GM21619 (cell line): ENCODE data around the gene GRID1.

Experiments used
- ATAC-seq: cut with Tn5 transposase; IDR thresholded peaks from one replicate; pipeline ENCODE4 v1.9.1; 2021; ENCODE audit not compliant: unreplicated experiment

Gene GRID1

DNA sequence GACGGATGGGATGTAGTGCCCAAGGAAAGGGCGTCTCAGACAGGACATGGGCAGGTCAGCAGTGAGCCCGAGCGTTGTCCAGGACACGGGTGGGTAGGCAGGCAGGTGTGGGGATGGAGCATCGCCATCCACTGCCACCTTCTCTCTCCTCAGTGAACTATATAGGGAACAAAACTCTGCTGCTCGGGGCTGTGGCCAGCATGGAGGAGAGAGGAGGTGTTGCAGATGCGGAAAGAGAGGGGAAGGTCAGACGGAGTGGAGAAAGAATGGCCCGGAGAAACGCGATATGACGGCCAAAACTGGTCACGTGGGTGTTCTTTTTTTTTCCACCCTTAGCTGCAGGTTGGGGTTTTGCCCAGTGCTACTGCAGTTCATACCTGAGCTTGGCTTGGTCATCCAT is 71.2 kb downstream of the GRID1 start:
- no peak for ATAC-seq

DNA sequence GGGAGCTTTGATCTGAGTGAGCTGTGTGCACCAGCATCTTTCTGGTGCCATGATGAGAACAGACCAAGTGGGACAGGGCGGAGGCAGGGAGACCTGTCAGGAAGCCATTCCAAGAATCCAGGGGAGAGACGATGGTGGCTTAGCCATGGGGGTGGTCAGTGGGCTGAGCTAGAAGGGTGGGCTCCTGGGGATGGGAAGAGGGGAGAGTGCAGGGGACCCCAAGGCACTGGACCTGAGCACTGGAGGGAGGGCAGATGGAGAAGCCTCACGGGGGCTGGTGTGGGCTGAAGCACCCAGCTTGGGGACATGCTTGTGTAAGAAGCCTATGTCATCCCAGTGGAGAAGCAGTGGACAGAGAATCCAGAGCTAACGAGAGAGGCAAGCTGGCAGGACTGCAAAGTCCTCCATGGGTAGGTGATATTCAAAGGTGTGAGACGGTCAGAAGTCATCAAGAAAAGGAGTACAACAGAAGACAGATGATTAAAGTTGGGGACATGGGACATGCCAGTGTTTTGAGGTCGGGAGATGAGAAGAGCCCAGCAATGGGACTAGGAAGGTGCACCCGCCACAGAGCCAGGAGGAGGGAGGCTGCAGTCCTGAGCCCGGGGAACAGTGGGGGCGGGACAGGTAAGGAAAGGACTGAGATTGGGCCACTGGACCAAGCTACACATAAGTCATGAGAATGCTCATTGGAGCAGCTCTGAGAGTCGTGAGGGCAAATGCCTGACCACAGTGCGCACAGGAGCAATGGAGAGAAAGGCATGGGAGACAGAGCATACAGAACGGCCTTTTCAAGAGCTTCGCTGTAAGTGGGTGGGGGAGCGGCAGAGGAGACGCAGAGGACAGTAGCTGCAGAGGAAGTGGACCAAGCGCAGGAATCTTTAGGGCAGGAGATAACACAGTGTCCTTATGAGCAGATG is 72.0 kb downstream of the GRID1 start:
- ATAC-seq = no peak

DNA sequence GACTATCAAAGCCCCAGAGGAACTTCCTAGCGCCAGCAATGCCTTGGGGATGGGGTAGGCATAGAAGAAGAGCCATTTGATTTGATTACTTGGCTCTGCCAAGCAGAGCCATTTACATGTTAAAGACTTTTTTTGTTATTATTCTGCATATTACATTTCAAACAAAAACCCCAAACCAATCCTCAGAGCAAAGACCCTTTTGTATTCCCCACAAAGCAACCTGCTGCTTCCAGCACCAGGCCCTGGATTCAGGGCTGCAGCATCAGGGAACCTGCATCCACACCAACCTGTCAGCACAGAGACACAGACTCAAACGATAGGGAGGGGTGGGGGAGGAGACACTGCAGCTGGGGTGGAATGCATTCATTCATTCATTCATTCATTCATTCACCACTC is 73.2 kb downstream of the GRID1 start:
- no peak for ATAC-seq

DNA sequence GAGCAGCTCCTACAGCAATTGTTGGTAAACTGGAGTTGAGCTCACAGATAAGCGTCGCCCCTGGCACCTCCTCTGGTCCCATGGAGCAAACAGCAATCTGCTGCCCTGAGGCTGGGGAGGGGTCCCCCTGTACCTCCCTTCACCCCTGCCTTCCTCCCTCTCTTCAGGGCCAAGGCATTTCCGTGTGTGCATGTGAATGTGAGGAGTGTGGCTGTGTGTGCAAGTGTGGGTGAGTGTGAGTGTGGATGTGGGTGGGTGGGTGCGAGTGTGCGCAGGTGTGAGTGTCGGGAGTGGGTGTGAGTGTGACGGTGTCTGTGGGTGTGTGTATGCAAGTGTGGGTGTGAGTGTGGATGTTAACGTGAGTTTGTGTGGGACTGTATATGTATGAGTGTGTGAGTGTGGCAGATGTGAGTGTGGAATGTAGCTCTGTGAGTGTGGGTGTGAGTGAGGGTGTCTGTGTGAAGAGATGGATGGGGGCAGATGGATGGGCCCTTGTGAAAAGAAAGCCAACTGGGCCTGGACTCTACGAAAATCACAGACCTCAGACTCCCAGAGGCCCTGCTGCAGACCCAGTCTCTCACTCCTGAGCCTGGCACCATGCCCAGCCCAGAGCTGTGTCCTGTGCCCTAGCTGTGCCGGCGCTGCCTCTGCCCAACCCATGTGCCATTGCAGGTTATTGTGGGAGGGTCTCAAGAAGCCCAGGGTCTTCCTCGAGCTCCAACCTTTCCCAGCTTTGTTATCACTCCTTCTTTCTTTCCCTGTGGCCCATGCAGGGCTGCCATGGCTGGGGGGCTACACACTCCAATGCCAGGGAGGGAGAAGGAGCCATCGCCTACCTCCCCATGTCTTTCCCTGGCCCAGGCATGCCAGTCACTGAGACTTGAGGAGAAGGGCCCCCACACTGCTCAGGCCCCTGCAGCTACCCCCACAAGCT is 73.9 kb downstream of the GRID1 start:
- ATAC-seq = no peak

DNA sequence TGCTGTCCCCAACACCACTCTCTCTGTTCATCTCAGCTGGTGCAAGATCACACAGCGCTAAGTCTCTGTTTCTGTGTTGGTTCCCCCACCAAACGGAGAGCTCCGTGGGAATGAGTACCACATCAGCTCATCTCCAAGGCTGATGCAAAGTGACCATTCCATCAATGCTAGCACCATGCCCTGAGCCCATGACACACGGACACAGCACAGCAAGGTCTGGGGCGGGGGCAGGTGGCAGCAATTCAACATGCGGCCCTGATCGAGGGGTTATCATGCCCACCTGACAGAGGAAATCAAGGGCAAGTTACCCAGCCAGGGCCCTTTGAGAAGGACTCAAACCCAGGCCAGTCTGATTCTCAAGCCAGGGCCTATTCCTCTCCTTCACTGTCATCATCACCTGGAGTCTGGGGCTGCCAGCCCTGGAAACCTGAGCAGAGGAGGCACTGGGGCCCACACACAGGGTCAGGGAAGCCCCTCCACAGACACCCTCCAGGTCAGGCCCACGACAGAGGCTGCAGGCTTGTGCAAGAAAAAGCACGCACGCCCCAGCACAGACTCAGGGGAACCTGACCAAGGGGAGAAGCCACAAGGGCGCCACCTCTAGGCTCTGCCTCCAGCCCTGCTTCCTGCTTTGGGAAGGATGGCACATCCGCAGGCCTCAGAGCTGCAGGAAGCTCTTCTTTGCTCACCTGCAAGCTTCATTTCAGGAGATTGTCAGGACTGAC is 74.8 kb downstream of the GRID1 start:
- ATAC-seq = no peak

DNA sequence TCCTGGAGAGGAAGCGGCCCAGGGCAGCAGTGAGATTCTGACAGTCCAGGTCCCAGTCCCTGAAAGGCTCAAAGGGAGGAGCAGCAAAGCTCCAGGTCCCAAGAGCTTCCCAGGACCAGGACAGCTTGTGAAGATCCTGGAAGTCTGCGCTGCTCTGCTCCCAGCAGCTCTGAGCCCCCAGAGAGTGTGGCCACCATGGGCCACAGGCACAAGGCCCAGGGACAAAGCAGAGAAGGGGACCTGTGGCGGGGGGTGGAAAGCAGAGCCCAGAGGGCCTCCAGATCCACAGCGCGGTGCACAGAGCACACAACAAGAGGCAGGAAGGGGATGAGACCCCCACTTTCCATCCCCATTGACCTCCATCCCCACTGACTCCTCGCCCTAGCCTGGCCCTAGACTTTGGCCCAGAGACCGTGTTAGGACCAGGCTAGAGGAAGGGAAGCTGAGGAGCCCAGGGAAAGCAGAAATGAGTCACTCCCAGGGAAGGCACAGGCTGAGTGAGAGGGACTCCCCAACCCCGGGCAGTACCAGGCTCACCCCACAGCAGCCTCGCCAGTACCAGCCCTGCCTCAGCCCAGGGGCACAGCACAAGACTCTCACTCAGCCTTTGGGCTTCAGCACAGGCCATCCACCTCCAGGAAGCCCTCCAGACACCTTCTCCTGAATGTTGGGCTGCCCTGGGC is 75.5 kb downstream of the GRID1 start:
- no peak for ATAC-seq

DNA sequence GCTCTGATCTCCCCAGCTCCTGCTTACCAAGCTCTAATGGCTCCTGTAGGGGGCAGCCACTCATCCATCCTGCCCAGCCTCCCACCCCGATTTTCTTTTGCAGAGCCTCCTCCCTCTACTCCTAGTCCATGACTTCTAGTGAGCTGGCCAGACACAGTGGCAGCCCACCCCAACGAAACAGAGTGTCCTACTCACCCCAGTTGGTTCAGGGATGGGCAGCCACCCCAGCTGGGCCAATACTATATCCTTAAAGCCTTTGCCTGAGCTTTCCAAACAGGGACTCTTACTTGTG is 77.1 kb downstream of the GRID1 start:
- ATAC-seq = no peak

DNA sequence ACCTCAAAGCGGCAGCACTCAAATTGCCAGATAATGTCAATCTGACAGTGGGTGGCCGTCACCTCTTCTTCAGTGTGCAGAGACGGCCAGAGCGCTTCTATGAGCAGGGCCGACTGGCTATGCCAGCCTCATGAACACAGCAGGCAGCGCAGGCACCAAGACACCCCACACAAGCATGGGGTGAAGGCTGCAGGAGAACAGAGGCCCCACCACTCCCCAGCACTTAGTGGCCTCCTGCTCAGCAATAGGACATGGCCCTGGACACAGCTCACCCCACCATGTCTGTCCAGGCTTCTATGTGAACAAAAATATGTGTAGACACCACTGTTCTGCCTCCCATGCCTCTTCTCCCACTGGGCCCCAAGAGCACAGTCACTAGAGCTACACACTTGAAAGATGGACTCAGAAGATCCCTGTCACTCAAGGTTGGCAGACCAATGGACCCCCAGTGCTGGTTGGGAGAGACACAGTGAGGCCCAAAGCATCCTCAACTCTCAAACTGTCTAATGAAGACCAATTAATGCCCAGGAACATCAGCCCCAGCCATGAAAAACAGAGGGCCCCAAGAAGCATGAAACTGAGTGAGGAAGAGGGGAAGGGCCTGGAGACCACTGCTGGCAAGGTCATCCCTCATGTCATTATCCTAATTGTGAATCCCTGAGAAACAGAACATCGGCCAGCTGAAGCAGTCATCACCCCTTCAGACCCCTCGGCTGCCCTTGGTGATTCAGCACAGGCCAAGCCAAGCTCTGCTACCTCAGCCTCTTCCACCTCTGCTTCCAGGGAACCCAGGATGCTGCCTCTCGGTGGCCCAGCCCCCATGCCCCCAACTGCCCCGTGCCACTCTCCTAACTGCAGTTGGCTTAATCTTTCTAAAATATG is 77.7 kb downstream of the GRID1 start:
- ATAC-seq = no peak

DNA sequence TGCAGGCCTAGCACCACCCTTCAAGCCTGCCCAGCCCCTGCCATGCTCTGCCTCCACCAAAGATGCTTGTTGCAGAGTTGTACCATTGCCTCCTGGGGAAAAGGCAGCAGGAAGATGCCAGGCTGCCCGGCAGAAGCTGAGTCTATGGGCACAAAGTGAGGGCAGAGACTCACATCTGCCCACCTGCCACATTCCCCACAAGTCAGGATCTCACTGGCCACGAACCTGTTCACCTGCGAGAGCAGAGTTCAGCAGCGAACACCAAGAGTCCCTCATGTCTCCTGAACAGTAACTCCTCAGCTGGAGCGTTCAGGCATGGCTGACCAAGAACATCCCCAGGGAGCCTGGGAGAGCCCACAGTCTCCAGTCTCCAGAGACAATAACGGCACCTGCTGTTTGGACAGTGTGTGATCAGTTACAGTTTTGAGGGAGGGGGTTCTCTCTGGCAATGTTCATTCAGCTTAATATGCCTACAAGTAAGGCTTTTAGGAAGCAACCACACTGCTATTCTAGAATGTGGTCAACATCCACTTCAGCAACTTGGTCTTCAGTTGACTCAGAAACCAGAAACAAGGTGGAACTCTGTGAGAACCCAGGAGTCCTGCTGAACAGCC is 78.5 kb downstream of the GRID1 start:
- ATAC-seq = peak; percentile 51

DNA sequence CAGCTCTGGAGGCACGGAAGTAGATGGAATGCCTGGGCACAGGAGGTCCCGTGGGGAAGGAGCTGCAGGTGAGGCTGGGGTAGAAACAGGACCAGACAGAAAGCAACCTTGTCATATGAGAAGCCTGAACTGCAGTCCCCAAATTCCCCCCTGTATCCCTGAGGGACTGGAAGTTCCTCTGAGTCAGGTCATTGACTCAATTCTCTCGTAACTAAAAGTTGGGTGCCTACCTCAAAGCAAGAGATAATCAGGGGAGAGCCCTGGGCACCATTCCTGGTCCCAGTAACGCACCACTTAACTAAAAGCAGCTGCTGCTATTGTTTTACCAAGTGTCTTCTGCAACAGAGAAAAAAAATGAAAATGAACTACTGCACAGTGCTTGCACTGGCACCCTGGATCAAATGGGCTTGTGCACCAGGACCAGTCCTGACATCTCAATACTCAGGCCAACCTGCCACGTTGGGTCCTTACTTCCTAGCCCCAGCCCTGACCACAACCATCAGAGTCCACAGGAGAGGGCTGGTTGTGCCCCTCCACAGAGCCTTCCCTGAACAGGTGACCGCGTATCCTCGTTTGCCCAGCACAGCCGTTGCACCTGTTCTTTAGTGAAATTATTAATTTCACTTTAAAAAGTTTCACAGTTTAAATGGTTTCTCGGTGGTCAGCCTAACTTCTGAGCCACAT is 79.3 kb downstream of the GRID1 start:
- ATAC-seq = peak; percentile 32

DNA sequence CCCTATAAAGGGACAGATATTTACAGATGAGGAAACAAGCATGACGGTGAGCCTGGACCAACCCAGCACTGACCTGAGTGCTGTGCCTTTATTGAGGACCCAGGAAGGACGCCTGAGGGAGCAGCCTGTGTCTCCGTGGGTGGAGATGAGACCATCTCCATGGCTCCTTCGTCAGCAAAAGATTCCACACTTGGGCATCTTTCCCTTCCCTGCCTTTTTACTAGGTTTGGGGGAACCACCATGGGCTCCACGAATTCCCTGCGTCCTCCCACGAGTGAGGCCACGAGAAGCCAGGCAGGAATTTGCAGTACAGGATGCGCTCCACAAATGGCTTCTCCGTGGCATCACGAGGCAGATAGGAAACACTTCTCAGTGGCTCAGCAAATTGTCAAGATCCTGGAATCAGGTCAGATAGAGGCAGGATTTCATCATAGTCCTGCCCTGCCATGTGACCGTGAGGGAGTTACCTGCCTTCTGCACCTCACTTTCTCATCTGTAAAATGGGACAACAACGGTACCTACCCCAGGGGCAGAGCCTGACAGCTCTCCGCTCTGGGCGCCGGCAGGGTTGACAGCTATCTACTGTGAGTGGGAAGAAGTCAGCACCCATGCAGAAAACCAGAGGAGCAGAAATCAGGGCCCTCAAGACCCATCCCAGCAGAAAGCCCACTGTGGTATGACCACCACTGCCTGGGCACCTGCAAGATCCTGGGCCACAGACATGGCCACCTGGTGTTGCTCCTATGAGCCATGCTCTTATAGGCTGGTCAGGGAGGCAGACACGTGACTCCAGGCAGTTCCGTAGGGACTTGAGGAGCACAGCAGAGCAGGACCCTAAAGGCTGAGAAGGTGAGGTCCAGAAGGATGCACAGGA is 80.1 kb downstream of the GRID1 start:
- no peak for ATAC-seq

DNA sequence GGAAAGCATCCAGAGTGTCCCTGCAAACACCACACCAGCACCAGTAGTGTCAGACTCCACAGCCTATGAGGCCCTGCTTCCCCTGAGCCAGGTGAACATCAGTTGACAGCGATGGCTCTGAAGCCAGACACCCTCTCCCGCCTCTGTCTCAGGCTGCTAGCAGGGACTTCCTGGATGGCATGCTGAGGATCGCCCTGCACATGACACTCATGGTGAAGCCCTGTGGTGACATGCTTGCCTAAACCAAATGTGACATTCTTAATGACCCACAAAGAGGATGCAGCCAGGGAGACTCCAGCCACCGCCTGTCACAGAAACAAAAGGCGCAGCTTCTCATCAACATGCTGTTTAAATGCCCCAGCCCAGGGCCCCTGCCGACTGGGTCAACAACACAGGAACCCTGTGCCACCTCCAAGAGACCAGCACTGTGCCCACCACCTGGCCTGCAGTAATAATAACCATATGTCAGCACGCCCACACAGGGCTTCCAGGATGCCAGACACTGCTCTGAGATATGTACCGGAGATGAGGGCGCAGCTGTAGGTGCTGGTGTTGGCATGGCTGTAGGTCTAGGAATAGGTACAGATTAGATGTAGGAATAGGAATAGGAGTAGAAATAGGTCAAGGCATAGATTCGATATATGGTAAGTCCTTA is 81.3 kb downstream of the GRID1 start:
- no peak for ATAC-seq

DNA sequence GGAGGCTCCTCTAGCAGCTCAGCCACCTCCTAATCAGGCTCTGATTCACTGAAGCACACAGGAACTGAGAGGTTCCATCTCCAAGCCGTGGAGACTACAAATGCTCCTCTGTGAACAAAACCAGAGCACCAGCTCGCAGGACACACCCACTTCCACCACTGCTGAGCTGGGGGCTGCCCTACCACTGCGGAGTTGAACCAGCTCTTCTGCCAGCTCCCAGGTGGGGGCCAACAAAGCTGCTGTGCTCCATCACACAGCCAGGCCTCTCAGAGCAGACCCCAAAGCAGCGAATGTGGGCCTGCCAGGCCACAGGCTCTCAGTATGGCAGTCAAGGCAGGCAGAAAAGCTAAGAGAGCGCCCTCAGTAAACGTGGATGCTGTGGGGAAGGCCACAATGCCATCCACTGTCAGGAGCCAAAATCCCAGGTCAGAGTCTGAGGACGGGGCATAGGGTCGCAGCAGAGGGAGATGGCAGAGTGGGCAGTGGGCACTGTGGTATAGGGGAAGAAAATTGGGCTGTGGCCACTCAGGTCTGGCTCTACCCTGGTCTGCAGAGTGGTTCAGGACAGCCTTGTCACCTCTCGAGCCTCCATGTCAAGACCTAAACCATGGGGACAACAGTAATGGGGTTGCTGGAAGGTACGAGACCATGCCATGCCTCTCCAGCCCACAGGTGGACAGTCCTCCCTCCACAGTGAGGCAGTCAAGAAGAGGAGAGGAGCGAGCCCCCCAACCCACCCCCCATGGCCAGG is 82.1 kb downstream of the GRID1 start:
- ATAC-seq = no peak

DNA sequence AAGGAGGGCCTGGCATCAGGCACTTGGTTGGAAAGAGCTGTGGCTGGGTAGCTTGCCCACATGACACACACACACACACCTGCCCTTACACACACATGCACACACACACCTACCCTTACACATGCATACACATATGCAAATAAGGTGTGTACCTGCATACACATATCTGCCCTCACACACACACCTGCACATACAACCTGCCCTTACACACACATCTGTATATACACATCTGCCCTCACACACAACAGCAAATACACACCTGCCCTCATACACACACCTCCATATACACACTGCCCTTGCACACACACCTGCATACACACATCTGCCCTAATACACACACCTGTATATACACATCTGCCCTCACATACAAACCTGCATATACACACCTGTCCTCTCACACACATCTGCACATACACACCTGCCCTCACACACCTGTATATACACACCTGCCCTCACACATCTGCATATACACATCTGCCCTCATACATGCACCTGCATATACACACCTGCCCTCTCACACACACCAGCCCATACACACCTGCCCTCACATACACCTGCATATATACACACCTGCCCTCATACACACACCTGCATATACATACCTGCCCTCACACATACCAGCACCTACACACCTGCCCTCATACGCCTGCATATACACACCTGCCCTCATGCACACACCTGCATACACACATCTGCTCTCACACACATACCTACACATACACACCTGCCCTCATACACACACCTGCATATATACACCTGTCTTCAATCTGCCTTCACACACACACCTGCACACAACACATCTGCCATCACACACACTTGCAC is 82.9 kb downstream of the GRID1 start:
- ATAC-seq = no peak

DNA sequence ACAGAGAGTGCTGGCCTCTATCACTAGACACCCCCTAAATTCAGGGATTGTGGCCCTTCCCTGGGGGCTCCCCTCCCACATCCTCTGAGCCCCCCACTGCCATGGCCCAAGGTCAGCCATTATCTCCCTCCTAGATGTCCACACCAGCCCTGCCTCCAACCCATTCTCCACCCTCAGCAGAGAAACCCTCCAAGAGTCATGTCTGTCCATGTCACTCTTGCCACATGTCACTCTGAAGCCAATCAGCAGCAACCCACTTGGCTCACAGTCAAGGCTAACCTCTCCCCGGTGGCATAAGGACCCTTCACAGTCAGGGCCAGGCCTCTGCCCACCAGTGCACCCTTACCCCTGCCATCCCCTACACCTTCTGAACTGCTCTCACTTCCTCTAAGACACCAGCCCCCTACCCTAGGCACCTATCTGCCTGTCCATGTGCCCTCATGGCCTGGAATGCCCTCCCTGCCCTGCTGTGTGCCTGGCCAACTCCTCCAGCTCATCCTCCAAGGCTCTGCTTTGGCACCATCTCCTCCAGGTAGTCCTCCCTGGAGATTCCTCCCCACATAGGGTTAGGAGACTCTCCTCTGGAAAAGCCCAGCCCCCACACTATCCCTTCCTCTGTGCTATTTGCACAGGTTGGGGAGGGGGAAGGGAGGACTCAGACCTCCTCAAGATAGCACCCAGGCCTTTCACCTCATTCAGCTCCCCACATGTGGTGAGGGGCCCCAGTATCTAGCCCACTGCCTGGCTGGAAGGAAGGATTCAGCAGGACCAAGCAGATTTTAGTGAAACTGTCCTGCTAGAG is 83.7 kb downstream of the GRID1 start:
- no peak for ATAC-seq
